ENCODE results near the gene ANXA6.

DNA sequence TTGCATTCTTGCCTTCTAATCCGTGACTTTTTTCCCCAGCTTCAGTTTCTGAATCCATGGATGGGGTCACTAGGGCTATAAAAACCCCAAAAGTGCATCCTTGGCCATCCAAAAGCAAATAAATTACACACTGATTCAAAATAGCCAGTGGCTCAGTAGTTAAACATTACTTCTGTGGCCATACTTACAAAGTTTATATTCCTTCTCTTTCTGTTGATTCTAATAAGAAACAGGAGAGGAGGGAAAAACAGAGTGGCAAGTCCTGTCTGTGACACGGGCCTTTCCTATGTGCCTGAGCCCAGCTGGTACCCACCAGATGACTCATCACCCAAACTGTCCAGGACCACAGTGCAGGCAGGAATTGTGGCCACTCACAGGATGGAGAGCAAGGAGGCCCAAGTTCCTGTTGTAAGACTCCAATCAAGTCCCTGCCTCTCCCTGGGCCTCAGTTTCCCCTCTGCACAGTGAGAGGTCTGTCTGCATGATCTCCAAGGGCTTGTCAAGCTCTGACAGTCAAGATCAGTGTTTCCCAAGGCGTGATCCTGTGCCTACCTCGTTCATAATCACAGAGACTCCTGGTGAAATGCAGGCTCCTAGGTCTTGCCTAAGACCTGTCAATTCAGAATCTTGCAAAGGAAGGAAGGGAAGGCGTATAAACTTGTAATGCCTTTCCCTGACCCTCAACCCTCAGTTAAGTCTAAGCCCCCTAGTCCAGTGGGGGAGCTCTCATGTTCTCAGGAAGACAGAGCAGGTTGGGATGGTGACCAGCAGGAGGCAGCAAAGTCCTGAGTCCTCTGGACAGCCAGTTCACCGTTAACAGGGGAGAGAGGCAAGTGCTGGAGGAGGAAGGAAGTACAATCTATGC, 106.3 kb downstream of the ANXA6 start:
- TF ChIP-seq, protein P1, sequence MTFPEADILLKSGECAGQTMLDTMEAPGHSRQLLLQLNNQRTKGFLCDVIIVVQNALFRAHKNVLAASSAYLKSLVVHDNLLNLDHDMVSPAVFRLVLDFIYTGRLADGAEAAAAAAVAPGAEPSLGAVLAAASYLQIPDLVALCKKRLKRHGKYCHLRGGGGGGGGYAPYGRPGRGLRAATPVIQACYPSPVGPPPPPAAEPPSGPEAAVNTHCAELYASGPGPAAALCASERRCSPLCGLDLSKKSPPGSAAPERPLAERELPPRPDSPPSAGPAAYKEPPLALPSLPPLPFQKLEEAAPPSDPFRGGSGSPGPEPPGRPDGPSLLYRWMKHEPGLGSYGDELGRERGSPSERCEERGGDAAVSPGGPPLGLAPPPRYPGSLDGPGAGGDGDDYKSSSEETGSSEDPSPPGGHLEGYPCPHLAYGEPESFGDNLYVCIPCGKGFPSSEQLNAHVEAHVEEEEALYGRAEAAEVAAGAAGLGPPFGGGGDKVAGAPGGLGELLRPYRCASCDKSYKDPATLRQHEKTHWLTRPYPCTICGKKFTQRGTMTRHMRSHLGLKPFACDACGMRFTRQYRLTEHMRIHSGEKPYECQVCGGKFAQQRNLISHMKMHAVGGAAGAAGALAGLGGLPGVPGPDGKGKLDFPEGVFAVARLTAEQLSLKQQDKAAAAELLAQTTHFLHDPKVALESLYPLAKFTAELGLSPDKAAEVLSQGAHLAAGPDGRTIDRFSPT (tag by site-specific recombination; IDR thresholded peaks at IDR 0.05): no peak
- no peak for TF ChIP-seq HOXD13 (CRISPR knock-in tag; IDR thresholded peaks at IDR 0.05; ENCODE audit: borderline replicate concordance)
- TF ChIP-seq, protein P2, sequence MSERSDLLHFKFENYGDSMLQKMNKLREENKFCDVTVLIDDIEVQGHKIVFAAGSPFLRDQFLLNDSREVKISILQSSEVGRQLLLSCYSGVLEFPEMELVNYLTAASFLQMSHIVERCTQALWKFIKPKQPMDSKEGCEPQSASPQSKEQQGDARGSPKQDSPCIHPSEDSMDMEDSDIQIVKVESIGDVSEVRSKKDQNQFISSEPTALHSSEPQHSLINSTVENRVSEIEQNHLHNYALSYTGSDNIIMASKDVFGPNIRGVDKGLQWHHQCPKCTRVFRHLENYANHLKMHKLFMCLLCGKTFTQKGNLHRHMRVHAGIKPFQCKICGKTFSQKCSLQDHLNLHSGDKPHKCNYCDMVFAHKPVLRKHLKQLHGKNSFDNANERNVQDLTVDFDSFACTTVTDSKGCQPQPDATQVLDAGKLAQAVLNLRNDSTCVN (tag by site-specific recombination; optimal IDR thresholded peaks at IDR 0.05): no peak

All from HEK293 (cell line).